ENCODE measurements around the gene CPSF6. TPM values are rescaled to one million over a fixed set of nuclear protein-coding genes. Genes with fewer than 3 reads are reported as not detected.
"Not testable (repeated sequence)": the region's sequence is repeated elsewhere in the genome, so short reads cannot be mapped to it uniquely, and the experiment has no call there.

The CPSF6 gene, protein sequence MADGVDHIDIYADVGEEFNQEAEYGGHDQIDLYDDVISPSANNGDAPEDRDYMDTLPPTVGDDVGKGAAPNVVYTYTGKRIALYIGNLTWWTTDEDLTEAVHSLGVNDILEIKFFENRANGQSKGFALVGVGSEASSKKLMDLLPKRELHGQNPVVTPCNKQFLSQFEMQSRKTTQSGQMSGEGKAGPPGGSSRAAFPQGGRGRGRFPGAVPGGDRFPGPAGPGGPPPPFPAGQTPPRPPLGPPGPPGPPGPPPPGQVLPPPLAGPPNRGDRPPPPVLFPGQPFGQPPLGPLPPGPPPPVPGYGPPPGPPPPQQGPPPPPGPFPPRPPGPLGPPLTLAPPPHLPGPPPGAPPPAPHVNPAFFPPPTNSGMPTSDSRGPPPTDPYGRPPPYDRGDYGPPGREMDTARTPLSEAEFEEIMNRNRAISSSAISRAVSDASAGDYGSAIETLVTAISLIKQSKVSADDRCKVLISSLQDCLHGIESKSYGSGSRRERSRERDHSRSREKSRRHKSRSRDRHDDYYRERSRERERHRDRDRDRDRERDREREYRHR
- 18.0 and 29.3 TPM in 2 replicates for total RNA-seq
- polyA plus RNA-seq, result 43.2 and 54.4 TPM in 2 replicates
- 51.6 and 54.9 TPM in 2 replicates for polyA plus RNA-seq (2012)
- polyA minus RNA-seq (ENCODE audit: low replicate concordance), result 18.1 and 32.9 TPM in 2 replicates

DNA sequence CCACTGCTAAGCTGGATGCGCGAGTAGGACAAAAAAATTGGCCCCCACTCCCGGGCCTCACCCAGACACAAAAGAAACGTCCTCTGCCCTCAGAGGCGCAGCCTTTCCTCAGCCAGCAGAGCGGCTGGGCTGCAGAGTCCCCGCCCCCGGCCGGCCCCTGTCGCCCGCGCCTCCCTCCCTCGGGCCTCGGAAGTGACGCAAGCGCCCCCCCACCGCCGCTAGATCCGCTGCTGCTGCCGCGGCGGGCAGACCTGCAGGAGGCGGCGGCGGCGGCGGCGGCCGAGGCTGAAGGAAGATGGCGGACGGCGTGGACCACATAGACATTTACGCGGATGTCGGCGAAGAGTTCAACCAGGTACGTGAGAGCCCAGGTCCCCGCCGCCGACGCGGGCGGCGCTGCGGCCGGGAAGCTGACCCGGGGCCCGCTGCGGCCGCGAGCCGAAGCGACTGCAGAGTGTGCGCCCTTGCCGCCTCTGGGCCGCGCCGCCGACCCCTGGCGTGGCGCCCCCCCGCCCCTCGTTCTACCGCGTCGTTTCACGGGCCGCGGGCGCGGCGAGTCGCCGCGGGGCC lies at the start of gene CPSF6:
Gene CPSF6, plus strand, starts transcription at position 218 of the 570 bp plus-strand sequence. Its CDS starts 78 bp downstream, at position 296.
- Histone ChIP-seq H2AFZ (ENCODE audit: low read length) (peak within 1 kb of the TSS; percentile 91), H3K9ac (ENCODE audit: insufficient read depth, low read length) (peak within 1 kb of the TSS; percentile 93), H3K36me3 (ENCODE audit: control insufficient read depth, insufficient read depth, low read length) (no peaks in the 10 kb centered on the region), H3K4me2 (ENCODE audit: extremely low read depth, insufficient read depth, low read length) (peak within 1 kb of the TSS; percentile 89), H3K4me3 (replicated peaks in 1 of 4; ENCODE audit: control extremely low read depth in 1 of 4, insufficient read depth in 1 of 4, low read depth in 3 of 4, low read length in 4 of 4) (peak within 1 kb of the TSS; percentile 79 to 94 (median 91)), H3K27me3 (ENCODE audit: control insufficient read depth, insufficient read depth, low read length) (no peaks in the 10 kb centered on the region), H3K79me2 (ENCODE audit: control insufficient read depth, insufficient read depth, low read length) (peaks cover 49% of the 10 kb centered on the region), H3K4me1 (ENCODE audit: control insufficient read depth, extremely low read depth, insufficient read depth, low read length) (peaks cover 2% of the 10 kb centered on the region), H3K9me3 (ENCODE audit: control insufficient read depth, insufficient read depth, low read depth, low read length) (no peaks in the 10 kb centered on the region), H4K20me1 (ENCODE audit: control insufficient read depth, extremely low read depth, insufficient read depth, low read length) (no peaks in the 10 kb centered on the region), H3K27ac (ENCODE audit: insufficient read depth, low read length) (peak within 1 kb of the TSS; percentile 91)
- peak; percentile 89 to 92 for DNase-seq (ENCODE audit: low read depth in 2 of 2)
- TF ChIP-seq, protein P1, sequence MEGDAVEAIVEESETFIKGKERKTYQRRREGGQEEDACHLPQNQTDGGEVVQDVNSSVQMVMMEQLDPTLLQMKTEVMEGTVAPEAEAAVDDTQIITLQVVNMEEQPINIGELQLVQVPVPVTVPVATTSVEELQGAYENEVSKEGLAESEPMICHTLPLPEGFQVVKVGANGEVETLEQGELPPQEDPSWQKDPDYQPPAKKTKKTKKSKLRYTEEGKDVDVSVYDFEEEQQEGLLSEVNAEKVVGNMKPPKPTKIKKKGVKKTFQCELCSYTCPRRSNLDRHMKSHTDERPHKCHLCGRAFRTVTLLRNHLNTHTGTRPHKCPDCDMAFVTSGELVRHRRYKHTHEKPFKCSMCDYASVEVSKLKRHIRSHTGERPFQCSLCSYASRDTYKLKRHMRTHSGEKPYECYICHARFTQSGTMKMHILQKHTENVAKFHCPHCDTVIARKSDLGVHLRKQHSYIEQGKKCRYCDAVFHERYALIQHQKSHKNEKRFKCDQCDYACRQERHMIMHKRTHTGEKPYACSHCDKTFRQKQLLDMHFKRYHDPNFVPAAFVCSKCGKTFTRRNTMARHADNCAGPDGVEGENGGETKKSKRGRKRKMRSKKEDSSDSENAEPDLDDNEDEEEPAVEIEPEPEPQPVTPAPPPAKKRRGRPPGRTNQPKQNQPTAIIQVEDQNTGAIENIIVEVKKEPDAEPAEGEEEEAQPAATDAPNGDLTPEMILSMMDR (conservative IDR thresholded peaks at IDR 0.05 in 1 of 2, IDR thresholded peaks at IDR 0.05 in 1 of 2; ENCODE audit: low read depth in 1 of 2, low read length in 2 of 2), result no peak
- no peak for TF ChIP-seq EZH2 (IDR thresholded peaks at IDR 0.05; ENCODE audit: low read length, missing control alignments)

DNA sequence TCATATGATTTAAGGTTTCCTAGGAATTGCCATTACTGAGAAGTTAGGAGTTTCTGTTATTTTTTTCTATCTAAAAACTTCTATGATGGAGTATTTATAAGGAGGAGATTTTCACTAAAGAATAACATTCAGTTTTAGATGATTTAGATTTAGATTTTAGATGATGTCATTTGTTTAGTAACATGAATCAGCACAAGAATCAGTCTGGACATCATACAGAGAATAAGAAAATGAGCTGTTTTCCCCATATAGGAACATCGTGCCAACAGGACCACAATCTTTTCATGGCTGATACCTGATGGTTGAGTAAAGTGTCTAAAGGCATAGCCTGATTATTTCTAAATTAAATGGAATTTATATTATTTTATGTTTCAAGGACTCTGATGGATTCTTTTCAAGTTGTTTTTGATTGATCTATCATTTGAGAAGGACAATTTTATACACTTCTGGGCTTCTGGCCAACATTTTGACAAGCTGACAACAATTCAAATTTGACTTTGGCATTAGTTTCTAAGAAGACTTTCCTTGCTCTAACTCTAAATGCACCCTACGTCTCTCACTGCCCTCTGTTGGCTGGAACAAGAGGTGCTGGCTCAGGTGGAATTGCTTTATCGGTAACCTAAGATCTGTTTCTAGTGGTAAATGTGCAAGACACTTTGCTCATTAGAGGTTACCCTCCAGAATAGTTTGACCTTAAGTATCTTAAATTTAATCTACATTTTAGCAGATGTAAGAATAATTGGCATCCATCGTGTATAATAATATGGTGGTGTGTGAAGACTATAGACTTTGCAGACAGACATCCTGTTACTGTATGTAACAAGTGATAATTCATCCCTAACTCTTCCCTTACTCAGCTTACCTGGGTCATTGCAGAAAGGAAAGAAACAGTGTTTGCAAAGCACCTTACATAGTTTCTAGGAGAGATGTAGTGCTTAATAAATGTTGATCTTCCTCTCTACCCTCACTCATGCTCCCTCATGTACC lies 42.8 kb upstream of the CPSF6 start:
- H3K79me2 ChIP-seq (ENCODE audit: control insufficient read depth, insufficient read depth, low read length), result no peaks in the 10 kb centered on the region
- no peaks in the 10 kb centered on the region for H3K9me3 ChIP-seq (ENCODE audit: control insufficient read depth, insufficient read depth, low read depth, low read length)
- no peak overlapping the region for H3K4me2 ChIP-seq (ENCODE audit: extremely low read depth, insufficient read depth, low read length)
- H4K20me1 ChIP-seq (ENCODE audit: control insufficient read depth, extremely low read depth, insufficient read depth, low read length), result no peaks in the 10 kb centered on the region
- H3K9ac ChIP-seq (ENCODE audit: insufficient read depth, low read length), result no peak overlapping the region
- no peak overlapping the region for H2AFZ ChIP-seq (ENCODE audit: low read length)
- no peaks in the 10 kb centered on the region for H3K36me3 ChIP-seq (ENCODE audit: control insufficient read depth, insufficient read depth, low read length)
- no peak overlapping the region for H3K27ac ChIP-seq (ENCODE audit: insufficient read depth, low read length)
- no peaks in the 10 kb centered on the region for H3K4me1 ChIP-seq (ENCODE audit: control insufficient read depth, extremely low read depth, insufficient read depth, low read length)
- DNase-seq (ENCODE audit: low read depth in 2 of 2), result peak in 1 of 2 donors; percentile 5
- H3K4me3 ChIP-seq (replicated peaks in 1 of 4; ENCODE audit: control extremely low read depth in 1 of 4, insufficient read depth in 1 of 4, low read depth in 3 of 4, low read length in 4 of 4), result no peak overlapping the region
- H3K27me3 ChIP-seq (ENCODE audit: control insufficient read depth, insufficient read depth, low read length), result no peaks in the 10 kb centered on the region
- no peak for TF ChIP-seq EZH2 (IDR thresholded peaks at IDR 0.05; ENCODE audit: low read length, missing control alignments)
- TF ChIP-seq, protein P1 (conservative IDR thresholded peaks at IDR 0.05 in 1 of 2, IDR thresholded peaks at IDR 0.05 in 1 of 2; ENCODE audit: low read depth in 1 of 2, low read length in 2 of 2), result peak; percentile 15 to 46

DNA sequence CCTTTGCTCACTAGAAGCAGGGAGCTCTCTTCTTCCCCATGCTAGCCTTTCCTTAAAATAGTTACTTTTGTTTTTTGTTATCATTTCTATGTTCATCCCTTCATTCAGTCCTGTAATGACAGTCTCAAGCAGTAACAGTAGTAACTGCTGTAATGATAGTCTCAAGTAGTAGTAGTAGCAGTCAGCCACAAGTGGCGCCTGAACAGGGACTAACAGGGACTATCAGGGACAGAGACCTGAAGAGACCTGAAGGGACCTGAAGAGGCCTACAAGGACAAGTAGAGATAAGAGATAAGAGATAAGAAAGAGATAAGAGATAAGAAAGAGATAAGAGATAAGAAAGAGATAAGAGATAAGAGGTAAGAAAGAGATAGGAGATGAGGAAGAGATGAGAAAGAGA lies 39.4 kb upstream of the CPSF6 start:
- H3K27me3 ChIP-seq (ENCODE audit: control insufficient read depth, insufficient read depth, low read length); H3K36me3 ChIP-seq (ENCODE audit: control insufficient read depth, insufficient read depth, low read length); H4K20me1 ChIP-seq (ENCODE audit: control insufficient read depth, extremely low read depth, insufficient read depth, low read length); H3K9me3 ChIP-seq (ENCODE audit: control insufficient read depth, insufficient read depth, low read depth, low read length); H3K79me2 ChIP-seq (ENCODE audit: control insufficient read depth, insufficient read depth, low read length); H3K4me3 ChIP-seq (replicated peaks in 1 of 4; ENCODE audit: control extremely low read depth in 1 of 4, insufficient read depth in 1 of 4, low read depth in 3 of 4, low read length in 4 of 4); H2AFZ ChIP-seq (ENCODE audit: low read length); H3K4me2 ChIP-seq (ENCODE audit: extremely low read depth, insufficient read depth, low read length); H3K27ac ChIP-seq (ENCODE audit: insufficient read depth, low read length); H3K4me1 ChIP-seq (ENCODE audit: control insufficient read depth, extremely low read depth, insufficient read depth, low read length); DNase-seq (ENCODE audit: low read depth in 2 of 2); H3K9ac ChIP-seq (ENCODE audit: insufficient read depth, low read length): not testable (repeated sequence)
